SW480 (cell line): ENCODE measurements around the gene MAPKAP1.
"Not testable (repeated sequence)": the region's sequence is repeated elsewhere in the genome, so short reads cannot be mapped to it uniquely, and the experiment has no call there.

Experiments used
- DNase-seq: peaks from one replicate; pipeline ENCODE4 v3.0.0-alpha.2; 2016; ENCODE audit warnings: low spot score

Gene MAPKAP1

GRCh38 chr9:125409637-125410521, 297.1 kb downstream of the MAPKAP1 start:
- peak; percentile 58 for DNase-seq

GRCh38 chr9:125409217-125409636, 297.8 kb downstream of the MAPKAP1 start:
- no peak for DNase-seq

GRCh38 chr9:125407974-125408900, 298.8 kb downstream of the MAPKAP1 start:
- DNase-seq = peak; percentile 59

- DNase-seq = no peak
These were observed 299.5 kb downstream of the MAPKAP1 start for GRCh38 chr9:125407432-125407973.

GRCh38 chr9:125406810-125407087, 300.3 kb downstream of the MAPKAP1 start:
- DNase-seq = no peak

- peak; percentile 59 for DNase-seq
These were observed 300.8 kb downstream of the MAPKAP1 start for GRCh38 chr9:125405938-125406809.

- DNase-seq = no peak
These were observed 302.3 kb downstream of the MAPKAP1 start for GRCh38 chr9:125404733-125405132.

- no peak for DNase-seq
These were observed 306.0 kb downstream of the MAPKAP1 start for GRCh38 chr9:125400725-125401716.

GRCh38 chr9:125400232-125400631, 306.8 kb downstream of the MAPKAP1 start:
- not testable (repeated sequence) for DNase-seq

GRCh38 chr9:125399666-125400065, 307.3 kb downstream of the MAPKAP1 start:
- DNase-seq = no peak

GRCh38 chr9:125399165-125399564, 307.8 kb downstream of the MAPKAP1 start:
- DNase-seq = no peak

- no peak for DNase-seq
These were observed 308.8 kb downstream of the MAPKAP1 start for GRCh38 chr9:125398243-125398642.

GRCh38 chr9:125397736-125398135, 309.3 kb downstream of the MAPKAP1 start:
- DNase-seq = peak; percentile 41

GRCh38 chr9:125396799-125397198, 310.2 kb downstream of the MAPKAP1 start:
- DNase-seq = no peak

- no peak for DNase-seq
These were observed 313.6 kb downstream of the MAPKAP1 start for GRCh38 chr9:125393426-125393825.

GRCh38 chr9:125391704-125392103, 315.3 kb downstream of the MAPKAP1 start:
- DNase-seq = no peak

- DNase-seq = no peak
These were observed 318.0 kb downstream of the MAPKAP1 start for GRCh38 chr9:125388978-125389377.

GRCh38 chr9:125387861-125388524, 319.0 kb downstream of the MAPKAP1 start:
- DNase-seq = no peak
